ENCODE results near the gene DTX3L. TPM values are rescaled to one million over a fixed set of nuclear protein-coding genes. Genes with fewer than 3 reads are reported as not detected.

DTX3L gene
- total RNA-seq, 1 donor from 2014 or later = 81.2 TPM

- Mint-ChIP-seq H3K27me3 (ENCODE audit: low read depth, unreplicated experiment) (no peaks in the 10 kb centered on the region), H3K4me1 (ENCODE audit: low read depth, unreplicated experiment) (no peaks in the 10 kb centered on the region), H3K36me3 (ENCODE audit: low read depth, unreplicated experiment) (no peaks in the 10 kb centered on the region), H3K27ac (ENCODE audit: unreplicated experiment) (no peak overlapping the region), H3K9me3 (ENCODE audit: unreplicated experiment) (peaks cover 14% of the 10 kb centered on the region), H3K4me3 (ENCODE audit: unreplicated experiment) (no peak overlapping the region)
- Histone ChIP-seq H3K4me3 (ENCODE audit: insufficient read depth, low read depth, low read length) (no peak overlapping the region), H3K4me1 (ENCODE audit: insufficient read depth, low read length) (no peaks in the 10 kb centered on the region), H3K36me3 (ENCODE audit: insufficient read depth, low read length) (no peaks in the 10 kb centered on the region), H2AFZ (ENCODE audit: low read depth, low read length) (no peak overlapping the region), H3K27me3 (ENCODE audit: insufficient read depth, low read length) (no peaks in the 10 kb centered on the region), H3K4me2 (ENCODE audit: low read length) (no peak overlapping the region), H3K79me2 (ENCODE audit: insufficient read depth, low read length) (no peaks in the 10 kb centered on the region), H3K9me3 (ENCODE audit: insufficient read depth, low read depth, low read length) (no peaks in the 10 kb centered on the region), H3K27ac (ENCODE audit: low read depth, low read length) (no peak overlapping the region), H4K20me1 (ENCODE audit: insufficient read depth, low read length) (no peaks in the 10 kb centered on the region), H3K9ac (ENCODE audit: low read length) (no peak overlapping the region)
- FAIRE-seq (no peak), DNase-seq (ENCODE audit: low read depth) (no peak)
- TF ChIP-seq CTCF (IDR thresholded peaks at IDR 0.05; ENCODE audit: insufficient read depth, low read depth, low read length) = no peak
- no peak for TF ChIP-seq EZH2 (IDR thresholded peaks at IDR 0.05; ENCODE audit: insufficient read depth, low read length)
Measured at GRCh38 chr3:122586773-122587485, 22.8 kb downstream of the DTX3L start.

GRCh38 chr3:122587572-122587971 lies 23.4 kb downstream of the DTX3L start:
- FAIRE-seq = no peak
- H3K36me3 Mint-ChIP-seq (ENCODE audit: low read depth, unreplicated experiment) = no peaks in the 10 kb centered on the region

More at GRCh38 chr3:122587572-122587971, 23.4 kb downstream of the DTX3L start:
- TF ChIP-seq CTCF (IDR thresholded peaks at IDR 0.05; ENCODE audit: insufficient read depth, low read depth, low read length) (no peak), EZH2 (IDR thresholded peaks at IDR 0.05; ENCODE audit: insufficient read depth, low read length) (no peak)
- H3K27me3 Mint-ChIP-seq (ENCODE audit: low read depth, unreplicated experiment) = no peaks in the 10 kb centered on the region
- Histone ChIP-seq H4K20me1 (ENCODE audit: insufficient read depth, low read length) (no peaks in the 10 kb centered on the region), H3K4me3 (ENCODE audit: insufficient read depth, low read depth, low read length) (no peak overlapping the region), H3K4me2 (ENCODE audit: low read length) (no peak overlapping the region), H3K4me1 (ENCODE audit: insufficient read depth, low read length) (no peaks in the 10 kb centered on the region), H3K27ac (ENCODE audit: low read depth, low read length) (no peak overlapping the region), H3K36me3 (ENCODE audit: insufficient read depth, low read length) (no peaks in the 10 kb centered on the region), H3K9ac (ENCODE audit: low read length) (no peak overlapping the region), H3K9me3 (ENCODE audit: insufficient read depth, low read depth, low read length) (no peaks in the 10 kb centered on the region), H2AFZ (ENCODE audit: low read depth, low read length) (no peak overlapping the region), H3K27me3 (ENCODE audit: insufficient read depth, low read length) (no peaks in the 10 kb centered on the region), H3K79me2 (ENCODE audit: insufficient read depth, low read length) (no peaks in the 10 kb centered on the region)
- H3K9me3 Mint-ChIP-seq (ENCODE audit: unreplicated experiment) = peaks cover 7% of the 10 kb centered on the region
- no peak overlapping the region for H3K4me3 Mint-ChIP-seq (ENCODE audit: unreplicated experiment)
- DNase-seq (ENCODE audit: low read depth) = no peak
- no peaks in the 10 kb centered on the region for H3K4me1 Mint-ChIP-seq (ENCODE audit: low read depth, unreplicated experiment)
- no peak overlapping the region for H3K27ac Mint-ChIP-seq (ENCODE audit: unreplicated experiment)

Measured in astrocyte (in vitro differentiated cells and primary cell).